Measurements from ENCODE around the gene KCNV2.

KCNV2 gene

DNA sequence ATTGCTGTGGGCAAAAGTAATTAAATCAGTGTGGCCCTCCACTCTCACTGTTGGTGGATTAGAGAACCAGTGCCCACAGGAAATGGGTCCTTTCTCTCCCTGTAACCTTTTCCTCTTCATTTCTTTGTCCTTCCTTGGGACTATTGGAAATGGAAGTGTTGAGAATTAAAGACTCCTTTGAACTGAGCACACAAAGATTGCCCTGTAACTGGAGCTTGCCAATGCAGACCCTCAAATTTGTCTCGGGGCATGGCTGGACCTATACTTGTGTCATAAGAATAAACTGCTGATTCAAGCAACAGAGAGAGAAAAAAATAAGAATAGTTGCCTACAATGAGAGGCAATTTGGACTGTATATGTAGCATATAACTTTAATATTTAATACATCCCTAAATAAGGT is 13.7 kb downstream of the KCNV2 start:
- no peaks in the 10 kb centered on the region for H3F3A ChIP-seq (ENCODE audit: insufficient read depth)
- no peaks in the 10 kb centered on the region for H3K9me2 ChIP-seq (replicated peaks; ENCODE audit: insufficient read depth, low read length)
- no peak overlapping the region for H2AFZ ChIP-seq (ENCODE audit: low read depth, low read length, severe bottlenecking)
- no peak overlapping the region for H3K9ac ChIP-seq (ENCODE audit: low read length)
- no peaks in the 10 kb centered on the region for H3K36me3 ChIP-seq (ENCODE audit: low read length)
- H3K4me2 ChIP-seq (ENCODE audit: low read depth, low read length, poor library complexity, severe bottlenecking), result no peak overlapping the region
- no peak overlapping the region for H3K27ac ChIP-seq (ENCODE audit: low read depth, low read length)
- no peak overlapping the region for H3K4me3 ChIP-seq (ENCODE audit: insufficient read depth, low read length, poor library complexity, severe bottlenecking)
- H3K9me3 ChIP-seq (ENCODE audit: insufficient read depth, low read length), result no peaks in the 10 kb centered on the region
- no peak for TF ChIP-seq CTCF (IDR thresholded peaks at IDR 0.05; ENCODE audit: insufficient read depth, low read length, poor library complexity, severe bottlenecking)
- no peak for TF ChIP-seq EZH2phosphoT487 (conservative IDR thresholded peaks at IDR 0.05; ENCODE audit: low read length)
- H3K27me3 ChIP-seq (ENCODE audit: low read length), result no peaks in the 10 kb centered on the region
- H4K20me1 ChIP-seq (ENCODE audit: low read depth, low read length), result no peaks in the 10 kb centered on the region
- H3K79me2 ChIP-seq (ENCODE audit: insufficient read depth, low read length), result no peaks in the 10 kb centered on the region

- H3K4me2 ChIP-seq (ENCODE audit: low read depth, low read length, poor library complexity, severe bottlenecking), result no peak overlapping the region
- H4K20me1 ChIP-seq (ENCODE audit: low read depth, low read length), result no peaks in the 10 kb centered on the region
- no peak overlapping the region for H2AFZ ChIP-seq (ENCODE audit: low read depth, low read length, severe bottlenecking)
- H3K9me3 ChIP-seq (ENCODE audit: insufficient read depth, low read length), result no peaks in the 10 kb centered on the region
- no peak overlapping the region for H3K4me3 ChIP-seq (ENCODE audit: insufficient read depth, low read length, poor library complexity, severe bottlenecking)
- no peak for TF ChIP-seq EZH2phosphoT487 (conservative IDR thresholded peaks at IDR 0.05; ENCODE audit: low read length)
- TF ChIP-seq CTCF (IDR thresholded peaks at IDR 0.05; ENCODE audit: insufficient read depth, low read length, poor library complexity, severe bottlenecking), result no peak
- H3K27me3 ChIP-seq (ENCODE audit: low read length), result no peaks in the 10 kb centered on the region
- no peaks in the 10 kb centered on the region for H3K79me2 ChIP-seq (ENCODE audit: insufficient read depth, low read length)
- no peak overlapping the region for H3K9ac ChIP-seq (ENCODE audit: low read length)
- no peaks in the 10 kb centered on the region for H3K9me2 ChIP-seq (replicated peaks; ENCODE audit: insufficient read depth, low read length)
- H3K36me3 ChIP-seq (ENCODE audit: low read length), result no peaks in the 10 kb centered on the region
- H3K27ac ChIP-seq (ENCODE audit: low read depth, low read length), result no peak overlapping the region
- H3F3A ChIP-seq (ENCODE audit: insufficient read depth), result no peaks in the 10 kb centered on the region
These were observed 15.2 kb downstream of the KCNV2 start for GRCh38 chr9:2732492-2732891.

DNA sequence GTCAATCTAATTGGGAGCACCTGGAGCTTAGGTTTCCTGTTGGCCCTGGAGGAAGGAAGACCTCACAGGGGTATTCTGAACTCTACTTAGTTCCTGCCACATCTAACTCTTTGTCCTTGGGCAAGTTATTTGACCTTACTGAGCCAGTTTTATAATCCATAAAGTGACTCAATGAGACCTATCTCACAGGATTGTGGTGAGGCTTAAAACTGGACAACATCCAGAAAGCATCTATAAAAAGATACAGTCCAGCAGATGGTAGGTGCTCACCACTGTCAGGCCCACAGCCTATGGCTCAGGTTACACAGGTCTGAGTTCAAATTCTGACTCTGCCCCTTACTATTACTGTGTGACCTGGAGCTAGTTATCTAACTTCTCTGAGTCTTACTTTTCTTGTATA is 23.3 kb downstream of the KCNV2 start:
- H3K9me3 ChIP-seq (ENCODE audit: insufficient read depth, low read length), result no peaks in the 10 kb centered on the region
- no peak overlapping the region for H3K9ac ChIP-seq (ENCODE audit: low read length)

More for the DNA sequence above, 23.3 kb downstream of the KCNV2 start:
- Histone ChIP-seq H3K79me2 (ENCODE audit: insufficient read depth, low read length) (no peaks in the 10 kb centered on the region), H3K4me3 (ENCODE audit: insufficient read depth, low read length, poor library complexity, severe bottlenecking) (no peak overlapping the region), H2AFZ (ENCODE audit: low read depth, low read length, severe bottlenecking) (no peak overlapping the region), H3K27ac (ENCODE audit: low read depth, low read length) (no peak overlapping the region), H3K9me2 (replicated peaks; ENCODE audit: insufficient read depth, low read length) (no peaks in the 10 kb centered on the region), H3K36me3 (ENCODE audit: low read length) (no peaks in the 10 kb centered on the region), H3K4me2 (ENCODE audit: low read depth, low read length, poor library complexity, severe bottlenecking) (no peak overlapping the region), H4K20me1 (ENCODE audit: low read depth, low read length) (no peaks in the 10 kb centered on the region), H3K27me3 (ENCODE audit: low read length) (no peaks in the 10 kb centered on the region), H3F3A (ENCODE audit: insufficient read depth) (no peaks in the 10 kb centered on the region)
- TF ChIP-seq CTCF (IDR thresholded peaks at IDR 0.05; ENCODE audit: insufficient read depth, low read length, poor library complexity, severe bottlenecking) (no peak), EZH2phosphoT487 (conservative IDR thresholded peaks at IDR 0.05; ENCODE audit: low read length) (no peak)

All from SU-DHL-6 (cell line).